Measurements from ENCODE around the gene PALLD.

Gene PALLD

GRCh38 chr4:168928346-168928745, 431.5 kb downstream of the PALLD start:
- Histone ChIP-seq H4K20me1 (ENCODE audit: insufficient read depth, low read length) (no peaks in the 10 kb centered on the region), H3K4me3 (ENCODE audit: low read depth in 1 of 2, low read length in 2 of 2) (no peak overlapping the region), H3K4me1 (ENCODE audit: insufficient read depth, low read length) (no peaks in the 10 kb centered on the region), H2AFZ (ENCODE audit: low read depth, low read length) (no peak overlapping the region), H3K27me3 (ENCODE audit: insufficient read depth, low read length, poor library complexity) (no peaks in the 10 kb centered on the region), H3K9ac (ENCODE audit: low read depth, low read length) (no peak overlapping the region), H3K27ac (ENCODE audit: low read length) (no peak overlapping the region), H3K4me2 (ENCODE audit: insufficient read depth, low read length) (no peak overlapping the region), H3K79me2 (ENCODE audit: insufficient read depth, low read length) (no peaks in the 10 kb centered on the region), H3K36me3 (ENCODE audit: insufficient read depth, low read length) (peaks cover 2% of the 10 kb centered on the region; the same call in 1 of the 2 replicates), H3K9me3 (ENCODE audit: insufficient read depth, low read length, severe bottlenecking) (peaks cover 18% of the 10 kb centered on the region)
- DNase-seq (no peak), ATAC-seq (ENCODE audit: insufficient read depth, low read depth) (no peak)
- no peak for TF ChIP-seq CTCF (IDR thresholded peaks at IDR 0.05; ENCODE audit: borderline replicate concordance, extremely low read depth, low read length, poor library complexity, severe bottlenecking)

- no peak for ATAC-seq (ENCODE audit: insufficient read depth, low read depth)
- TF ChIP-seq CTCF (IDR thresholded peaks at IDR 0.05; ENCODE audit: borderline replicate concordance, extremely low read depth, low read length, poor library complexity, severe bottlenecking) (no peak), EZH2 (IDR thresholded peaks at IDR 0.05; ENCODE audit: borderline replicate concordance, low read depth, low read length, severe bottlenecking) (no peak)
Observed at GRCh38 chr4:168928875-168929274, 432.0 kb downstream of the PALLD start.

GRCh38 chr4:168930413-168931196, 433.8 kb downstream of the PALLD start:
- no peak overlapping the region for H3K4me3 ChIP-seq (ENCODE audit: low read depth in 1 of 2, low read length in 2 of 2)
- H2AFZ ChIP-seq (ENCODE audit: low read depth, low read length), result no peak overlapping the region
- H3K9me3 ChIP-seq (ENCODE audit: insufficient read depth, low read length, severe bottlenecking), result peaks cover 18% of the 10 kb centered on the region
- H3K36me3 ChIP-seq (ENCODE audit: insufficient read depth, low read length), result peaks cover 2% of the 10 kb centered on the region; the same call in 1 of the 2 replicates
- no peaks in the 10 kb centered on the region for H3K79me2 ChIP-seq (ENCODE audit: insufficient read depth, low read length)
- ATAC-seq (ENCODE audit: insufficient read depth, low read depth), result no peak
- no peak for DNase-seq
- H3K4me1 ChIP-seq (ENCODE audit: insufficient read depth, low read length), result no peaks in the 10 kb centered on the region
- no peak overlapping the region for H3K4me2 ChIP-seq (ENCODE audit: insufficient read depth, low read length)
- H4K20me1 ChIP-seq (ENCODE audit: insufficient read depth, low read length), result no peaks in the 10 kb centered on the region
- no peak overlapping the region for H3K9ac ChIP-seq (ENCODE audit: low read depth, low read length)
- TF ChIP-seq CTCF (IDR thresholded peaks at IDR 0.05; ENCODE audit: borderline replicate concordance, extremely low read depth, low read length, poor library complexity, severe bottlenecking), result no peak
- TF ChIP-seq EZH2 (IDR thresholded peaks at IDR 0.05; ENCODE audit: borderline replicate concordance, low read depth, low read length, severe bottlenecking), result no peak
- H3K27me3 ChIP-seq (ENCODE audit: insufficient read depth, low read length, poor library complexity), result no peaks in the 10 kb centered on the region
- H3K27ac ChIP-seq (ENCODE audit: low read length), result no peak overlapping the region

More at GRCh38 chr4:168928875-168929274, 432.0 kb downstream of the PALLD start:
- H3K9me3 ChIP-seq (ENCODE audit: insufficient read depth, low read length, severe bottlenecking), result peaks cover 18% of the 10 kb centered on the region
- DNase-seq, result no peak
- H3K4me3 ChIP-seq (ENCODE audit: low read depth in 1 of 2, low read length in 2 of 2), result no peak overlapping the region
- H3K27me3 ChIP-seq (ENCODE audit: insufficient read depth, low read length, poor library complexity), result no peaks in the 10 kb centered on the region
- no peak overlapping the region for H3K9ac ChIP-seq (ENCODE audit: low read depth, low read length)
- H3K36me3 ChIP-seq (ENCODE audit: insufficient read depth, low read length), result peaks cover 2% of the 10 kb centered on the region; the same call in 1 of the 2 replicates
- no peak overlapping the region for H3K27ac ChIP-seq (ENCODE audit: low read length)
- no peaks in the 10 kb centered on the region for H4K20me1 ChIP-seq (ENCODE audit: insufficient read depth, low read length)
- H3K4me1 ChIP-seq (ENCODE audit: insufficient read depth, low read length), result no peaks in the 10 kb centered on the region
- no peak overlapping the region for H2AFZ ChIP-seq (ENCODE audit: low read depth, low read length)
- no peak overlapping the region for H3K4me2 ChIP-seq (ENCODE audit: insufficient read depth, low read length)
- no peaks in the 10 kb centered on the region for H3K79me2 ChIP-seq (ENCODE audit: insufficient read depth, low read length)
